Measurements from ENCODE around the gene MGAT1. TPM values are rescaled to one million over a fixed set of nuclear protein-coding genes. Genes with fewer than 3 reads are reported as not detected.
"Not testable (repeated sequence)": the region's sequence is repeated elsewhere in the genome, so short reads cannot be mapped to it uniquely, and the experiment has no call there.

Gene MGAT1
- total and polyA plus RNA-seq, 4 donors = 40.7 to 77.6 (median 66.7) TPM

GRCh38 chr5:180839227-180839626, 36.6 kb upstream of the MGAT1 start:
- DNase-seq (ENCODE audit: low read depth in 4 of 6, low spot score in 6 of 6) = no peak
- Histone ChIP-seq H3K9me3 (ENCODE audit: control insufficient read depth, insufficient read depth, low read length) (no peaks in the 10 kb centered on the region), H3K27ac (ENCODE audit: low read depth, low read length) (no peak overlapping the region), H3K27me3 (ENCODE audit: control insufficient read depth, insufficient read depth, low read length) (no peaks in the 10 kb centered on the region), H3K4me3 (ENCODE audit: low read depth, low read length) (no peak overlapping the region), H3K36me3 (ENCODE audit: control insufficient read depth, insufficient read depth, low read length) (peaks cover 8% of the 10 kb centered on the region), H3K4me1 (ENCODE audit: control insufficient read depth, insufficient read depth, low read length) (no peaks in the 10 kb centered on the region)
- 100% methylated on average over 2 of the region's 2 CpGs for WGBS (ENCODE audit: insufficient coverage)

DNA sequence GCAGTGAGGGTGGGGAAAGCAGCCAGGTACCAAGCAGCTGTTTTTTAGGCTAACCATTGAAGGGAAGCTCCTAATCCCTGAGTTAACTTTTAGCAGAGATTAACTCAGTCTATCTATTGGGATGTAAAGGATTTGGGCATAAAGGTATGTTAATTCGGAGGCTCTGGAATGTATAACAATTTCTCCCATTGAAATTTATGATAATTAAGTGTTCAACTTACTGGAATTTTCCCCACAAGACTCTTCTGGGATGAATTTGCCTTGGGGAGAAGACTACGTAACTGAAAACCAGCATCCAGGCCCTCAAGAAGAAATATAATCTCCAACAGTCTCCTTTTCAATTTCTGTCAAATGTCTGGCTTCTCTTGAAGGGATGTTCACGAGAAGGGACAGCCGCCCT, 34.9 kb upstream of the MGAT1 start:
- Histone ChIP-seq H3K27me3 (ENCODE audit: control insufficient read depth, insufficient read depth, low read length) (no peaks in the 10 kb centered on the region), H3K9me3 (ENCODE audit: control insufficient read depth, insufficient read depth, low read length) (no peaks in the 10 kb centered on the region), H3K4me3 (ENCODE audit: low read depth, low read length) (no peak overlapping the region), H3K36me3 (ENCODE audit: control insufficient read depth, insufficient read depth, low read length) (peaks cover 8% of the 10 kb centered on the region), H3K27ac (ENCODE audit: low read depth, low read length) (no peak overlapping the region), H3K4me1 (ENCODE audit: control insufficient read depth, insufficient read depth, low read length) (peaks cover 6% of the 10 kb centered on the region)
- no peak for DNase-seq (ENCODE audit: low read depth in 4 of 6, low spot score in 6 of 6)
- 95% methylated on average over 2 of the region's 4 CpGs for WGBS (ENCODE audit: insufficient coverage)

DNA sequence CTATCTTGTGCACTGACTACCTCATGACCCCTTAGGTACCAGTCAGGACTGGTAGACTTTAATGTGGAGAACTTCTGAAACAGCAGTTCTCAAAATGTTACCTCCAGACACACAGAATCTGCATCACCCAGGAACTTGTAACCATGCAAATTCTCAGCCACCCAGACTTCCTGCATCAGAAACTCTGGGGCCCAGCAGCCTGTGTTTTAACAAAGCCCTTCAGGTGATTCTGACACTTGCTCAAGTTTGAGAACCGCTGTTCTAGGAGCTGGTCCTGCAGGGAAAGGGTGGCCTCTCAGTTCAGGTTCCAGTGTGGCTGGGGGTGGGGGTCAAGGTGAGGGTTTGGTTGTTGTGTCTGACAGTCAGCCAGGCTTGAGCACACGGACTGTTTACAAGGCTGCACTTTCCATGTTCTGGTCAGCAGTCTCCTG, 30.0 kb upstream of the MGAT1 start:
- 100% methylated on average over 1 of the region's 2 CpGs for WGBS (ENCODE audit: insufficient coverage)
- H3K27ac ChIP-seq (ENCODE audit: low read depth, low read length) = no peak overlapping the region
- no peak overlapping the region for H3K4me3 ChIP-seq (ENCODE audit: low read depth, low read length)

DNA sequence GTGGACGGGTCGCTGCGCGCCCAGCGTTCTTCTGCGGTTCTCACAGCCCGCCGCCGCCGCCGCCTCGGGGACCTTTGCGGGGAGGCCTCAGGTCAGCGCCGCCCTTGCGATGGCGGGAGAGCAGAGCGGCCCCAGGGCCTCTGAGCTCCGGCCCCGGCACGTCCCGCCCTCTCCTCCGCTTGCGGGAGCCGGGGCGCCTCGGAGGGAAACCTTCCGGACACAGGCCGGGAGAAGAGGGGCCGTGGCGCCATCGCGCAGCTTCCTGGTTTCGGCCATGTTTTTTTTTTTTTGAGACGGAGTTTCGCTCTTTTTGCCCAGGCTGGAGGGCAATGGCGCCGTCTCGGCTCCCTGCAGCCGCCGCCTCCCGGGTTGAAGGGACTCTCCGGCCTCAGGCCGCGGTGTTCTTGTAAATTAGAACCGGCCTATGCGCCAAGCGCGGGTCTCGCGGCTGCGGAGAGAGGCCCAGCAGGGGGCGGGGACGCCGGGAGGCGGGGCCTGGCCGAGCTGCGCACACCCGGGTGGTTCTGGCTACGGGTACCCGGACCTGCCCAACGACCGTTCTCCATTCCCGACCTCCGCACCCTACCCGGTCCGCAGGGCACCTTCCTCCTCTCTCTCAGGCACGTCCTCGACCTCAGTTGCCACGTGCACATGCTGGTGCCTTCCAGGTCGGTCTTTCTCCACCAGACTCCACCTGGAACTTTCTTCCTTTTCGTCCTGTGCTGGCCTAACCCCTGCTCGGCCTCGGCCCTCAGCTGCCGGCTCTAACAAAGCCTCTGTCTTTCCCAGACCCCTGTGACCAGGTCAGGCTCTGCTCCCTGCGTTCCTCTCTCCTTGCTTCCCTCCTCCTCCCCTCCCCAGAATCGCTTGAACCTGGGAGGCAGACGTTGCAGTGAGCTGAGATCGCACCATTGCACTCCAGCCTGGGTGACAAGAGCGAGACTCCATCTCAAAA, 28.8 kb upstream of the MGAT1 start:
- Histone ChIP-seq H3K27me3 (ENCODE audit: control insufficient read depth, insufficient read depth, low read length) (no peaks in the 10 kb centered on the region), H3K4me3 (ENCODE audit: low read depth, low read length) (peak overlapping the region; percentile 79), H3K36me3 (ENCODE audit: control insufficient read depth, insufficient read depth, low read length) (peaks cover 10% of the 10 kb centered on the region), H3K9me3 (ENCODE audit: control insufficient read depth, insufficient read depth, low read length) (peaks cover 4% of the 10 kb centered on the region), H3K4me1 (ENCODE audit: control insufficient read depth, insufficient read depth, low read length) (peaks cover 25% of the 10 kb centered on the region), H3K27ac (ENCODE audit: low read depth, low read length) (peak overlapping the region; percentile 96)
- DNase-seq (ENCODE audit: low read depth in 4 of 6, low spot score in 6 of 6) = peak; percentile 44 to 92 (median 64)
- WGBS (ENCODE audit: insufficient coverage) = 1% methylated on average over 80 of the region's 80 CpGs

More for the DNA sequence above, 30.0 kb upstream of the MGAT1 start:
- DNase-seq (ENCODE audit: low read depth in 4 of 6, low spot score in 6 of 6) = no peak
- no peaks in the 10 kb centered on the region for H3K27me3 ChIP-seq (ENCODE audit: control insufficient read depth, insufficient read depth, low read length)
- peaks cover 4% of the 10 kb centered on the region for H3K9me3 ChIP-seq (ENCODE audit: control insufficient read depth, insufficient read depth, low read length)
- peaks cover 25% of the 10 kb centered on the region for H3K4me1 ChIP-seq (ENCODE audit: control insufficient read depth, insufficient read depth, low read length)
- H3K36me3 ChIP-seq (ENCODE audit: control insufficient read depth, insufficient read depth, low read length) = peaks cover 10% of the 10 kb centered on the region

DNA sequence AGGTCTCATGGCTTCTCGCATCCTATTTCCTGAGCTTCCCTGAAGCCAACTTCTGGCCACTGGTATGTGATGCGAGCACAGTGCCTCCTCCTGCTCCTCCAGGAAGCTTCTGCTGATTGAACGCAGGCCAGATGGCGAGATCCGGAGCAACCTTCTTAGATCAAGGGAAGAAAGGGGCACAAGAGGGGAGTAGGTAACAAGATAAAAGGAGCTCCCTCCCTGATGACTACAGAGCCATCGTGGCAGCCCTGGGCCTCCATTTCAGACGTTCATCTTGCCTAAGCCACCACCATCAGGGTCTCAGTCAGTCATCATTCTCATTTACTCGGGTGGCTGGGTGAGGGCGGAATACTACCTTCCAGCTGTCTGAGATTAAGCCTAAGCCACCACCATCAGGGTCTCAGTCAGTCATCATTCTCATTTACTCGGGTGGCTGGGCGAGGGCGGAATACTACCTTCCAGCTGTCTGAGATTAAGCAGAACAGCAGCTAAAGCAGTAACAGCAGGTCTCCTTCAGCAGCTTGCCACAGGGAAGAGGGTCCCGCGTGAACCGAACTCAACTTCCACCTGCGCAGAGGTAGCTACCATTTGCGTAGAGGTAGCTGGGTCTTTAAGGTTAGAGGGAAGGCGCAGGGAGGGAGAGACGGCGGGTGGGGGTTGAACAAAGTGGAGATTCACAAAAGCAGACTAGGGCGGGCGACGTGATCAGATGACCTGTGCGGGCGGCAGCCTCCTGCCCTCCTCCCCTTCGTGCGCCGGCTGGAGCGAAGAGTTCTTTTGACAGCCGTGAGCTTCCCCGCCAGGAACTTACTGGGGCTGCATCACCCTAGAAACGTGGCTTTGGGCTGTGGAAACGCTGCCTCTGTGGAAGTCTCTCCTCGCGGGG, 27.9 kb upstream of the MGAT1 start:
- Histone ChIP-seq H3K9me3 (ENCODE audit: control insufficient read depth, insufficient read depth, low read length) (peaks cover 4% of the 10 kb centered on the region), H3K4me1 (ENCODE audit: control insufficient read depth, insufficient read depth, low read length) (peaks cover 25% of the 10 kb centered on the region), H3K27ac (ENCODE audit: low read depth, low read length) (peak overlapping the region; percentile 96), H3K27me3 (ENCODE audit: control insufficient read depth, insufficient read depth, low read length) (no peaks in the 10 kb centered on the region), H3K4me3 (ENCODE audit: low read depth, low read length) (peak overlapping the region; percentile 79), H3K36me3 (ENCODE audit: control insufficient read depth, insufficient read depth, low read length) (peaks cover 4% of the 10 kb centered on the region)
- WGBS (ENCODE audit: insufficient coverage) = 33% methylated on average over 34 of the region's 35 CpGs
- DNase-seq (ENCODE audit: low read depth in 4 of 6, low spot score in 6 of 6) = peak in 2 of 6 donors; percentile 15 to 84

GRCh38 chr5:180829726-180830125, 27.1 kb upstream of the MGAT1 start:
- Histone ChIP-seq H3K36me3 (ENCODE audit: control insufficient read depth, insufficient read depth, low read length) (peaks cover 4% of the 10 kb centered on the region), H3K9me3 (ENCODE audit: control insufficient read depth, insufficient read depth, low read length) (peaks cover 4% of the 10 kb centered on the region), H3K27me3 (ENCODE audit: control insufficient read depth, insufficient read depth, low read length) (no peaks in the 10 kb centered on the region), H3K4me3 (ENCODE audit: low read depth, low read length) (no peak overlapping the region), H3K27ac (ENCODE audit: low read depth, low read length) (no peak overlapping the region), H3K4me1 (ENCODE audit: control insufficient read depth, insufficient read depth, low read length) (peaks cover 28% of the 10 kb centered on the region)
- no peak for DNase-seq (ENCODE audit: low read depth in 4 of 6, low spot score in 6 of 6)
- 100% methylated on average over 1 of the region's 5 CpGs for WGBS (ENCODE audit: insufficient coverage)

DNA sequence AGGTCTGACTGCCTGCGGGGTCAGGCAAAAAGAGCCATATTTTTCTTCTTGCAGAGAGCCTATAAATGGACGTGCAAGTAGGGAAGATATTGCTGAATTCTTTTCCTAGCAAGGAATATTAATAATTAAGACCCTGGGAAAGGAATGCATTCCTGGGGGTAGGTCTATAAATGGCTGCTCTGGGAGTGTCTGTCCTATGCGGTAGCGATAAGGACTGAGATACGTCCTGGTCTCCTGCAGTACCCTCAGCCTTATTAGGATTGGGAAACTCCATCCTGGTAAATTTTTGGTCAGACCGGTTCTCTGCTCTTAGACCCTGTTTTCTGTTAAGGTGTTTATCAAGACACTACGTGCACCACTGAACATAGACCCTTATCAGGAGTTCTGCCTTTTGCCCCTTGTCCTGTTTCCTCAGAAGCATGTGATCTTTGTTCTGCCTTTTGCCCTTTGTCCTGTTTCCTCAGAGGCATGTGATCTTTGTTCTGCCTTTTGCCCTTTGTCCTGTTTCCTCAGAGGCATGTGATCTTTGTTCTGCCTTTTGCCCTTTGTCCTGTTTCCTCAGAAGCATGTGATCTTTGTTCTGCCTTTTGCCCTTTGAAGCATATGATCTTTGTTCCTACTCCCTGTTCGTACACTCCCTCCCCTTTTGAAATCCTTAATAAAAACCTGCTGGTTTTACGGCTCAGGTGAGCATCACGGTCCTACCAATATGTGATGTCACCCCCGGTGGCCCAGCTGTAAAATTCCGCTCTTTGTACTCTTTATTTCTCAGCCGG, 26.3 kb upstream of the MGAT1 start:
- not testable (repeated sequence) for H3K27me3 ChIP-seq (ENCODE audit: control insufficient read depth, insufficient read depth, low read length); H3K27ac ChIP-seq (ENCODE audit: low read depth, low read length); DNase-seq (ENCODE audit: low read depth in 4 of 6, low spot score in 6 of 6); H3K4me3 ChIP-seq (ENCODE audit: low read depth, low read length); H3K9me3 ChIP-seq (ENCODE audit: control insufficient read depth, insufficient read depth, low read length); H3K36me3 ChIP-seq (ENCODE audit: control insufficient read depth, insufficient read depth, low read length)
- peaks cover 28% of the 10 kb centered on the region for H3K4me1 ChIP-seq (ENCODE audit: control insufficient read depth, insufficient read depth, low read length)
- WGBS (ENCODE audit: insufficient coverage) = 85% methylated on average over 5 of the region's 13 CpGs

- WGBS (ENCODE audit: insufficient coverage) = 100% methylated on average over 1 of the region's 7 CpGs
- not testable (repeated sequence) for H3K36me3 ChIP-seq (ENCODE audit: control insufficient read depth, insufficient read depth, low read length); DNase-seq (ENCODE audit: low read depth in 4 of 6, low spot score in 6 of 6); H3K27ac ChIP-seq (ENCODE audit: low read depth, low read length); H3K9me3 ChIP-seq (ENCODE audit: control insufficient read depth, insufficient read depth, low read length); H3K27me3 ChIP-seq (ENCODE audit: control insufficient read depth, insufficient read depth, low read length); H3K4me3 ChIP-seq (ENCODE audit: low read depth, low read length)
- H3K4me1 ChIP-seq (ENCODE audit: control insufficient read depth, insufficient read depth, low read length) = peaks cover 22% of the 10 kb centered on the region
These were observed 24.8 kb upstream of the MGAT1 start for GRCh38 chr5:180827374-180827773.
